ENCODE data around the gene ATG4A. TPM values are rescaled to one million over a fixed set of nuclear protein-coding genes. Genes with fewer than 3 reads are reported as not detected.

The ATG4A gene
- total and polyA plus RNA-seq, 2 donors (not counting 1 experiment from before 2014, with no cell fraction given): 13.5 to 13.8 TPM

GRCh38 chrX:108053218-108053617, 38.4 kb upstream of the ATG4A start:
- Histone ChIP-seq H3K27ac (ENCODE audit: insufficient read depth, low read length) (no peak overlapping the region), H3K9ac (ENCODE audit: insufficient read depth, low read length) (no peak overlapping the region), H3K36me3 (ENCODE audit: control insufficient read depth, insufficient read depth, low read length) (no peaks in the 10 kb centered on the region), H4K20me1 (ENCODE audit: control insufficient read depth, extremely low read depth, insufficient read depth, low read length) (no peaks in the 10 kb centered on the region), H3K79me2 (ENCODE audit: control insufficient read depth, insufficient read depth, low read length) (no peaks in the 10 kb centered on the region), H3K4me1 (ENCODE audit: control insufficient read depth, extremely low read depth, insufficient read depth, low read length) (no peaks in the 10 kb centered on the region), H3K4me2 (ENCODE audit: extremely low read depth, insufficient read depth, low read length) (no peak overlapping the region), H3K27me3 (ENCODE audit: control insufficient read depth, insufficient read depth, low read length) (no peaks in the 10 kb centered on the region), H3K9me3 (ENCODE audit: control insufficient read depth, insufficient read depth, low read depth, low read length) (no peaks in the 10 kb centered on the region), H2AFZ (ENCODE audit: low read length) (no peak overlapping the region), H3K4me3 (replicated peaks in 1 of 4; ENCODE audit: control extremely low read depth in 1 of 4, insufficient read depth in 1 of 4, low read depth in 3 of 4, low read length in 4 of 4) (no peak overlapping the region)
- TF ChIP-seq EZH2 (IDR thresholded peaks at IDR 0.05; ENCODE audit: low read length, missing control alignments) (no peak), CTCF (conservative IDR thresholded peaks at IDR 0.05 in 1 of 2, IDR thresholded peaks at IDR 0.05 in 1 of 2; ENCODE audit: low read depth in 1 of 2, low read length in 2 of 2) (no peak)
- no peak for DNase-seq (ENCODE audit: low read depth in 2 of 2)

GRCh38 chrX:108055546-108055945, 36.0 kb upstream of the ATG4A start:
- H4K20me1 ChIP-seq (ENCODE audit: control insufficient read depth, extremely low read depth, insufficient read depth, low read length): no peaks in the 10 kb centered on the region
- no peak overlapping the region for H2AFZ ChIP-seq (ENCODE audit: low read length)
- no peaks in the 10 kb centered on the region for H3K9me3 ChIP-seq (ENCODE audit: control insufficient read depth, insufficient read depth, low read depth, low read length)
- H3K27ac ChIP-seq (ENCODE audit: insufficient read depth, low read length): no peak overlapping the region
- no peaks in the 10 kb centered on the region for H3K27me3 ChIP-seq (ENCODE audit: control insufficient read depth, insufficient read depth, low read length)
- no peaks in the 10 kb centered on the region for H3K36me3 ChIP-seq (ENCODE audit: control insufficient read depth, insufficient read depth, low read length)
- no peak overlapping the region for H3K4me3 ChIP-seq (replicated peaks in 1 of 4; ENCODE audit: control extremely low read depth in 1 of 4, insufficient read depth in 1 of 4, low read depth in 3 of 4, low read length in 4 of 4)
- no peak overlapping the region for H3K9ac ChIP-seq (ENCODE audit: insufficient read depth, low read length)
- no peaks in the 10 kb centered on the region for H3K4me1 ChIP-seq (ENCODE audit: control insufficient read depth, extremely low read depth, insufficient read depth, low read length)
- no peak overlapping the region for H3K4me2 ChIP-seq (ENCODE audit: extremely low read depth, insufficient read depth, low read length)
- no peak for TF ChIP-seq EZH2 (IDR thresholded peaks at IDR 0.05; ENCODE audit: low read length, missing control alignments)
- no peak for TF ChIP-seq CTCF (conservative IDR thresholded peaks at IDR 0.05 in 1 of 2, IDR thresholded peaks at IDR 0.05 in 1 of 2; ENCODE audit: low read depth in 1 of 2, low read length in 2 of 2)
- no peaks in the 10 kb centered on the region for H3K79me2 ChIP-seq (ENCODE audit: control insufficient read depth, insufficient read depth, low read length)
- no peak for DNase-seq (ENCODE audit: low read depth in 2 of 2)

- Histone ChIP-seq H3K27ac (ENCODE audit: insufficient read depth, low read length) (no peak overlapping the region), H3K4me2 (ENCODE audit: extremely low read depth, insufficient read depth, low read length) (no peak overlapping the region), H3K79me2 (ENCODE audit: control insufficient read depth, insufficient read depth, low read length) (no peaks in the 10 kb centered on the region), H3K27me3 (ENCODE audit: control insufficient read depth, insufficient read depth, low read length) (no peaks in the 10 kb centered on the region), H3K4me1 (ENCODE audit: control insufficient read depth, extremely low read depth, insufficient read depth, low read length) (no peaks in the 10 kb centered on the region), H3K4me3 (replicated peaks in 1 of 4; ENCODE audit: control extremely low read depth in 1 of 4, insufficient read depth in 1 of 4, low read depth in 3 of 4, low read length in 4 of 4) (no peak overlapping the region), H3K9ac (ENCODE audit: insufficient read depth, low read length) (no peak overlapping the region), H3K9me3 (ENCODE audit: control insufficient read depth, insufficient read depth, low read depth, low read length) (no peaks in the 10 kb centered on the region), H4K20me1 (ENCODE audit: control insufficient read depth, extremely low read depth, insufficient read depth, low read length) (no peaks in the 10 kb centered on the region), H3K36me3 (ENCODE audit: control insufficient read depth, insufficient read depth, low read length) (no peaks in the 10 kb centered on the region), H2AFZ (ENCODE audit: low read length) (no peak overlapping the region)
- TF ChIP-seq CTCF (conservative IDR thresholded peaks at IDR 0.05 in 1 of 2, IDR thresholded peaks at IDR 0.05 in 1 of 2; ENCODE audit: low read depth in 1 of 2, low read length in 2 of 2): no peak
- no peak for TF ChIP-seq EZH2 (IDR thresholded peaks at IDR 0.05; ENCODE audit: low read length, missing control alignments)
- DNase-seq (ENCODE audit: low read depth in 2 of 2): no peak
Observed at GRCh38 chrX:108059801-108060200, 31.8 kb upstream of the ATG4A start.
